OCI-LY3 (cell line): Measurements from ENCODE around the gene ANKRD55.
"Not testable (repeated sequence)": the region's sequence is repeated elsewhere in the genome, so short reads cannot be mapped to it uniquely, and the experiment has no call there.

Experiments
- H2AFZ ChIP-seq: fragments of 200-600, 300-600 bp; shearing (Covaris generic); 2 replicates; pipeline ENCODE4 v1.6.0; 2014; ENCODE audit warnings: antibody characterized with exemption, low read depth, low read length
- H3K27ac ChIP-seq: fragments of 200-600, 300-600 bp; sonication (generic); 2 replicates; pipeline ENCODE4 v1.5.1; 2014; ENCODE audit warnings: mild to moderate bottlenecking, low read length, moderate library complexity, mixed read lengths
- H3K27me3 ChIP-seq: fragments of 200-600, 300-600 bp; sonication (generic); 2 replicates; pipeline ENCODE4 v1.6.1; 2014; ENCODE audit warnings: low read depth, low read length, mixed read lengths
- H3K36me3 ChIP-seq: fragments of 200-600, 300-600 bp; sonication (generic); replicated peaks from 2 replicates; pipeline ENCODE3; 2014; ENCODE audit warnings: low read depth, low read length, mixed read lengths
- H3K4me1 ChIP-seq: fragments of 300-600, 200-600 bp; sonication (generic); 2 replicates; pipeline ENCODE4 v1.6.1; 2014; ENCODE audit warnings: low read length, mixed read lengths
- H3K4me2 ChIP-seq: fragments of 200-600, 300-600 bp; sonication (generic); 2 replicates; pipeline ENCODE4 v1.6.1; 2014; ENCODE audit warnings: low read length, mixed read lengths
- H3K4me3 ChIP-seq: fragments of 300-600, 200-600 bp; sonication (generic); 2 replicates; pipeline ENCODE4 v1.5.1; 2014; ENCODE audit warnings: antibody characterized with exemption, mild to moderate bottlenecking, low read length, moderate library complexity
- H3K79me2 ChIP-seq: fragments of 300-600, 200-600 bp; shearing (Covaris generic); 2 replicates; pipeline ENCODE4 v1.6.1; 2014; ENCODE audit warnings: mild to moderate bottlenecking, low read length, mixed read lengths
- H3K9ac ChIP-seq: fragments of 300-600, 200-600 bp; shearing (Covaris generic); 2 replicates; pipeline ENCODE4 v1.6.0; 2014; ENCODE audit warnings: mild to moderate bottlenecking, low read length, moderate library complexity
- H3K9me3 ChIP-seq: fragments of 200-600, 300-600 bp; shearing (Covaris generic); 2 replicates; pipeline ENCODE4 v1.6.1; 2014; ENCODE audit warnings: low read length, mixed read lengths; ENCODE audit not compliant: insufficient read depth
- H4K20me1 ChIP-seq: fragments of 200-600, 300-600 bp; sonication (generic); 2 replicates; pipeline ENCODE4 v1.6.1; 2016; ENCODE audit warnings: low read length, mixed read lengths; ENCODE audit not compliant: insufficient read depth
- EZH2phosphoT487 ChIP-seq: fragments of 200-600 bp; shearing (Covaris generic); IDR thresholded peaks from 2 replicates; pipeline ENCODE4 v1.6.1; 2018; ENCODE audit warnings: antibody characterized with exemption, mixed run types, low read depth
- TF ChIP-seq, protein P1 (sequence below): fragments of 200-600, 300-600 bp; sonication (generic); IDR thresholded peaks from 2 replicates; pipeline ENCODE4 v1.5.1; 2014; ENCODE audit warnings: antibody characterized with exemption, low read length, low read depth

ANKRD55 gene

DNA sequence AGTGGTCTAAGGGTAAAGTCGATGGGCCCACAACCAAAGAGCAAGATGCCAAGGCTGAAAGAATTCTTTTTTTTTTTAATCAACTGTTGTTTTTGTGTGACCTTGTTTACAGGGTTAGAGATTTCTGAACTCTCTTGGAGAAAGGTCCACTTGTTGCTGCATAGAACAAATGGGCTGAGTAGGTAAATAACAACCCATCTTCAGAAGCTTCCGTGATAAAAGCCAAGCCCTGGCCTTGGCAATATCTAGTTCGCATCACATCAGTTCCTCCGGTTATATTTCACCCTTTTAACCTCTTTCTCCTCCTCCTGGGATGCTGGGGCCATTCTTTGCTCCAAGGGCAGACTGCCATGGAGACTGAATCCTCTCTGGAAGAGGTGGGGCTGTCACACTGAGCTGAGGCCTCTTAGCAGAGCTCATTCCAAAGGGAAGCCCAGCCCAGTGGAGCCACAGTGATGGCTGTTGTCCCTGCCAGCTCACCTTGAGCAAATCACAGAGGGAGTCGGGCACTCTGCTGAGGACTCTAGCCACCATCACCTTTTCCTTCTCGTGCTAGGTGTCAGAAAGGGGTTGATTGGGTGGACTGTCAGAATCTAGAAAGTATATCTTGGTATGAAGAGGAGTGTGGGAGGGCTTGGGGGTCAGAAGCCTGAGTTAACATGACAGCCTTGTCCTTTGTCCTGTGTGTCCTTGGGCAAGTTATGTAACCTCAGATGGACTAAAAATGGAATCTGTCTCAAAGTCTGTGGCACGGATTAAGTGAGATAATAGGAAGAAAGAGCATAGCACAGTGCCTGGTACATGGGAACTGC, 17.9 kb downstream of the ANKRD55 start:
- no peaks in the 10 kb centered on the region for H3K36me3 ChIP-seq
- H3K27ac ChIP-seq = no peak overlapping the region
- H3K4me2 ChIP-seq = no peak overlapping the region
- H3K9ac ChIP-seq = no peak overlapping the region
- H3K27me3 ChIP-seq = no peaks in the 10 kb centered on the region
- no peak overlapping the region for H2AFZ ChIP-seq
- no peak for TF ChIP-seq EZH2phosphoT487
- TF ChIP-seq, protein P1, sequence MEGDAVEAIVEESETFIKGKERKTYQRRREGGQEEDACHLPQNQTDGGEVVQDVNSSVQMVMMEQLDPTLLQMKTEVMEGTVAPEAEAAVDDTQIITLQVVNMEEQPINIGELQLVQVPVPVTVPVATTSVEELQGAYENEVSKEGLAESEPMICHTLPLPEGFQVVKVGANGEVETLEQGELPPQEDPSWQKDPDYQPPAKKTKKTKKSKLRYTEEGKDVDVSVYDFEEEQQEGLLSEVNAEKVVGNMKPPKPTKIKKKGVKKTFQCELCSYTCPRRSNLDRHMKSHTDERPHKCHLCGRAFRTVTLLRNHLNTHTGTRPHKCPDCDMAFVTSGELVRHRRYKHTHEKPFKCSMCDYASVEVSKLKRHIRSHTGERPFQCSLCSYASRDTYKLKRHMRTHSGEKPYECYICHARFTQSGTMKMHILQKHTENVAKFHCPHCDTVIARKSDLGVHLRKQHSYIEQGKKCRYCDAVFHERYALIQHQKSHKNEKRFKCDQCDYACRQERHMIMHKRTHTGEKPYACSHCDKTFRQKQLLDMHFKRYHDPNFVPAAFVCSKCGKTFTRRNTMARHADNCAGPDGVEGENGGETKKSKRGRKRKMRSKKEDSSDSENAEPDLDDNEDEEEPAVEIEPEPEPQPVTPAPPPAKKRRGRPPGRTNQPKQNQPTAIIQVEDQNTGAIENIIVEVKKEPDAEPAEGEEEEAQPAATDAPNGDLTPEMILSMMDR = no peak
- H3K9me3 ChIP-seq = 0 out of 2 replicates have a peak, but pooled peaks cover 5% of the 10 kb centered on the region
- no peaks in the 10 kb centered on the region for H3K4me1 ChIP-seq
- no peaks in the 10 kb centered on the region for H4K20me1 ChIP-seq
- H3K79me2 ChIP-seq = no peaks in the 10 kb centered on the region
- no peak overlapping the region for H3K4me3 ChIP-seq

DNA sequence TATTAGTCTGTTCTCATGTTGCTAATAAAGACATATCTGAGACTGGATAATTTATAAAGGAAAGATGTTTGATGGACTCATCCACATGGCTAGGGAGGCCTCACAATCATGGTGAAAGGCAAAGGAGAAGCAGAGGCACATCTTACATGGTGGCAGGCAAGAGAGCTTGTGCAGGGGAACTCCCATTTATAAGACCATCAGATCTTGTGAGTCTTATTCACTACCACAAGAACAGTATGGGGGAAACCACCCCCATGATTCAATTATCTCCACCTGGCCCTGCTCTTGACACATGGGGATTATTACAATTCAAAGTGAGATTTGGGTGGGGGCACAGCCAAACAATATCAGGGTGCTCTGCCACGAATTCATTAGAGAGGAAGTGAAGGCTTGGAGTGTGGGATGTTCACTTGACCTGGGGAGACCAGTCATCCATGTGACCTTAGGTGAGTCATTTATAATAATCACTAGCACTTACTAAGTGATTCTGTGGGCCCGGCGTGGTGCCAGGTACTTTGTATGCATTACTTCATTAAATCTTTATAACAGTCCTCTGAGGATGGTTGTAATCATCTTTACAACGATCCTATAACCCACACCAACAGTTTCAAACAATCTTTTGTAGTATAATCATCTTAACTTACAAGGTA, 19.1 kb downstream of the ANKRD55 start:
- H3K79me2 ChIP-seq, H3K27ac ChIP-seq, H3K4me2 ChIP-seq, H3K4me1 ChIP-seq, H3K27me3 ChIP-seq, H3K9ac ChIP-seq, H2AFZ ChIP-seq, H3K9me3 ChIP-seq, H4K20me1 ChIP-seq, H3K4me3 ChIP-seq, H3K36me3 ChIP-seq: not testable (repeated sequence)

DNA sequence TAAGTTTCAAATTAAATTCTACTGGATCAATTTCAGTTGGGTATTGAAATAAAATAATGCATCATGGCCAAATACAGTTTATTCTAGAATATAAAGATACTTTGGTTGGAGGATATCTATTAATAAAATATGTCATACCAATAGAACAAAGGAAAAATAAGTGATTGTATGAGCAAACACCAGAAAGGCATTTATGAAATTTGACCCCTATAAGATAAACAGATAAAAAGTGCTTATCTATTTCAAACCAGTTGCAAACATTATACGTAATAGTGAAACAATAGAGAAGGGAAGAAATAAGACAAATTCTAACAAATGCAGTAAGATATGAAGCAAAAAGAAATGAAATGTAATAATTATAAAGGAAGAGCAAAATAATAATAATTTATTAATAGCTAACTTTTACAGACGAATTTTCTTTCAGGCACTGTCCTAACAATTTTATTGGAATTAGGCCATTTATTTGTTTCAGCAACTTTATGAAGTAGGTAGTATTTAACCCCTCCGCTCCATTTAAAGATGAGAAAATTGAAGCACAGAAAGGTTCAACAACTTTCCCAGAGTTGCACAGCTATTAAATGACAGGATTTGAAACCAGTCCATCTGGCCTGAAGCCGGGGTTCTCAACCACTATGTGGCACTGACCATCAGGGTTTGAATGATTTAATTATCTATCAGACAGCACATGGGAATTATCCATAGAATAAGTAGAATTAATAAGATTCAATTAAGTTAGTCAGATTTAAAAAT, 20.8 kb downstream of the ANKRD55 start:
- Histone ChIP-seq H3K9me3 (0 out of 2 replicates have a peak, but pooled peaks cover 5% of the 10 kb centered on the region), H3K9ac (no peak overlapping the region), H4K20me1 (no peaks in the 10 kb centered on the region), H3K79me2 (no peaks in the 10 kb centered on the region), H3K27me3 (no peaks in the 10 kb centered on the region), H3K27ac (no peak overlapping the region), H3K4me3 (no peak overlapping the region), H3K4me1 (no peaks in the 10 kb centered on the region), H3K36me3 (no peaks in the 10 kb centered on the region), H3K4me2 (no peak overlapping the region), H2AFZ (no peak overlapping the region)
- TF ChIP-seq EZH2phosphoT487 = no peak
- TF ChIP-seq, protein P1 = no peak

DNA sequence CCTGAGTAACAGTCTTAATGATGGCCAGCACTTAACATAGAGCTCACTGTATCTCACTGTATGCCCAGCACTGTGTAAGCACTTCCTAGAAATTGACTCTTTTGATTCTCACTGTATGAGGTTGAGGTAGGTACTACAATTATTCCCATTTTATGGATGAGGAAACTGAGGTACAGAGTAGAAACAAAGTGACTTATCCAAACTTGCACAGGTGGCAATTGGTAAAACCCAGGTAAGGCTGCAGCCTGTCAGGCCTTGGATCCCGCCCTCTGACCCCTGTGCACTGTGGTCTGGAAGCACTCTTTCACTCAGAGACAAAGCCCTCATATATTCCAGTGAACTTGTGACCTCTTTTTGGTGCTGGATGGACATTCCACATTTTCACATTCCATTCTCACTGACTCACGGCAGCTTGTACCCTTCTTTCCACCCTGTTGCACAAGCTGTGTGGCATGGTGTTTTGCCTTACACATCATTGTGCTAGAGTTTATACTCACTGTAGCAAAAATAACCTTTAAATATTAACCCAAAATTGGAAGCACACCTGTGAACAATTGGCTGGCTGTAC, 21.7 kb downstream of the ANKRD55 start:
- TF ChIP-seq, protein P1 = no peak
- TF ChIP-seq EZH2phosphoT487 = no peak
- H3K9ac ChIP-seq = no peak overlapping the region
- no peaks in the 10 kb centered on the region for H3K9me3 ChIP-seq
- H3K27me3 ChIP-seq = no peaks in the 10 kb centered on the region
- no peak overlapping the region for H3K4me3 ChIP-seq
- H3K27ac ChIP-seq = no peak overlapping the region
- no peaks in the 10 kb centered on the region for H3K79me2 ChIP-seq
- H4K20me1 ChIP-seq = no peaks in the 10 kb centered on the region
- no peaks in the 10 kb centered on the region for H3K4me1 ChIP-seq
- H3K36me3 ChIP-seq = no peaks in the 10 kb centered on the region
- H3K4me2 ChIP-seq = no peak overlapping the region
- no peak overlapping the region for H2AFZ ChIP-seq
